WTC11 (cell line): ENCODE results near the gene WWOX.

Source experiments
- ZNF121 ChIP-seq: sonication (generic); formaldehyde crosslinking; IDR thresholded peaks from 2 replicates; pipeline ENCODE4 v1.8.0; 2023; ENCODE audit warnings: missing genetic modification reagents
- TF ChIP-seq, protein P1 (sequence below): sonication (generic); formaldehyde crosslinking; IDR thresholded peaks from 2 replicates; pipeline ENCODE4 v1.8.1; 2022; ENCODE audit warnings: mild to moderate bottlenecking, missing genetic modification reagents, moderate library complexity, borderline replicate concordance

DNA sequence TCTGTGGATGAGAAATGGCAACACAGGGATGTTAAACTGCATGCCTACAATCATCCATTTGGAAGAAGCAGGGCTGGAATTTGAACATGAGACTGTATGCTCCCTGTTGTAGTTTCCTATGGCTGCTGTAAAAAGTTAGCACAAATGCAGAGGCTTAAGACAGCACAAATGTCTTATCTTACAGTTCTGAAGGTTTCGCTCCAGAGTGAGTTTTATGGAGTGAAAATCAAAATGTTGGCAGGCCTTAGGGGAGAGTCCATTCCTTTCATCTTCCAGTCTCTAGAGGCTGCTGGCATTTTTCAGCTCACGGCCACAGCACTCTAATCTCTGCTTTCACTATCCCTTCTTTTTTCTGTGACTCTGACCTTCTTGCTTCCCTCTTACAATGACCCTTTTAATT, 660.1 kb downstream of the WWOX start:
- TF ChIP-seq, protein P1, sequence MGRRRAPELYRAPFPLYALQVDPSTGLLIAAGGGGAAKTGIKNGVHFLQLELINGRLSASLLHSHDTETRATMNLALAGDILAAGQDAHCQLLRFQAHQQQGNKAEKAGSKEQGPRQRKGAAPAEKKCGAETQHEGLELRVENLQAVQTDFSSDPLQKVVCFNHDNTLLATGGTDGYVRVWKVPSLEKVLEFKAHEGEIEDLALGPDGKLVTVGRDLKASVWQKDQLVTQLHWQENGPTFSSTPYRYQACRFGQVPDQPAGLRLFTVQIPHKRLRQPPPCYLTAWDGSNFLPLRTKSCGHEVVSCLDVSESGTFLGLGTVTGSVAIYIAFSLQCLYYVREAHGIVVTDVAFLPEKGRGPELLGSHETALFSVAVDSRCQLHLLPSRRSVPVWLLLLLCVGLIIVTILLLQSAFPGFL (CRISPR knock-in tag) = no peak
- no peak for TF ChIP-seq ZNF121 (CRISPR knock-in tag)
